ENCODE results near the gene KCNE4.

- TF ChIP-seq, protein P1, sequence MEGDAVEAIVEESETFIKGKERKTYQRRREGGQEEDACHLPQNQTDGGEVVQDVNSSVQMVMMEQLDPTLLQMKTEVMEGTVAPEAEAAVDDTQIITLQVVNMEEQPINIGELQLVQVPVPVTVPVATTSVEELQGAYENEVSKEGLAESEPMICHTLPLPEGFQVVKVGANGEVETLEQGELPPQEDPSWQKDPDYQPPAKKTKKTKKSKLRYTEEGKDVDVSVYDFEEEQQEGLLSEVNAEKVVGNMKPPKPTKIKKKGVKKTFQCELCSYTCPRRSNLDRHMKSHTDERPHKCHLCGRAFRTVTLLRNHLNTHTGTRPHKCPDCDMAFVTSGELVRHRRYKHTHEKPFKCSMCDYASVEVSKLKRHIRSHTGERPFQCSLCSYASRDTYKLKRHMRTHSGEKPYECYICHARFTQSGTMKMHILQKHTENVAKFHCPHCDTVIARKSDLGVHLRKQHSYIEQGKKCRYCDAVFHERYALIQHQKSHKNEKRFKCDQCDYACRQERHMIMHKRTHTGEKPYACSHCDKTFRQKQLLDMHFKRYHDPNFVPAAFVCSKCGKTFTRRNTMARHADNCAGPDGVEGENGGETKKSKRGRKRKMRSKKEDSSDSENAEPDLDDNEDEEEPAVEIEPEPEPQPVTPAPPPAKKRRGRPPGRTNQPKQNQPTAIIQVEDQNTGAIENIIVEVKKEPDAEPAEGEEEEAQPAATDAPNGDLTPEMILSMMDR (IDR thresholded peaks at IDR 0.05) = no peak
- TF ChIP-seq POLR2A (IDR thresholded peaks at IDR 0.05) = no peak
Measured at GRCh38 chr2:223053484-223054192, 1.6 kb downstream of the KCNE4 start.
